ENCODE measurements around the gene FBXO30.

Gene FBXO30

DNA sequence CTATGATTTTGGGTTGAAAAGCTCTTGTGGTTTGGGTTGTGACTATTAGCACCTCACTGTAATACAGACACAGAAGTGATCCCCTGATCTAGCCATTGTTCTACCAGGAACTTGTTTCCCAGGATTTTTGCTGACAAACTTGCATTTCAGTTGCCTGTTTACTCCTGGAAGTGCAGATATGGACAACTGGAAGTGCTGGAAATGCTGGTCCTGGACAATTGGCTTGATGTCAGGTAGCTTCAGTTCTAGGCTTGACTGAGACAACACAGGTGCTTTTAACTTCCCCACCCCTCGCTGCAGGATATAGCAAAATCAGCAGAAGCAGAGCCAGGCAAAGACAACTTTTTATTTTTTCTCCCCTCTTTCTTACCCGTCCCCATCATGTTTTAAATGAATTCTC, 27.1 kb upstream of the FBXO30 start:
- no peaks in the 10 kb centered on the region for H3K36me3 ChIP-seq (ENCODE audit: control insufficient read depth, insufficient read depth, low read length)
- H3K4me3 ChIP-seq (ENCODE audit: low read depth, low read length): no peak overlapping the region
- no peaks in the 10 kb centered on the region for H3K4me1 ChIP-seq (ENCODE audit: control insufficient read depth, insufficient read depth, low read length)

DNA sequence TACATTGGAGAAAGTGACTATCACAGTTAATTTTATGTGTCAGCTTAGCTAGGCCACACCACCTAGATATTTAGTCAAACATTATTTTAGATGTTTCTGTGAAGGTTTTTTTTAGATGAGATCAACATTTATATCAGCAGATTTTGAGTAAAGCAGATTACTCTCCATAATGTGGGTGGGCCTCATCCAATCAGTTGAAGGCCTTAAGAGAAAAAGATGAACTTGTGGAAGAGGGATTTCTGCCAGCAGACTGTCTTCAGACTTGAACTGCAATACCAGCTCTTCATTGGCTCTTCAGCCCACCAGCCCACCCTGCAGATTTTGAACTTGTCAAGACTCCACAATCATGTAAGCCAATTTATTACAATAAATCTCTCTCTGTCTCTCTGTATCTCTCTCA, 25.1 kb upstream of the FBXO30 start:
- no peaks in the 10 kb centered on the region for H3K9me3 ChIP-seq (ENCODE audit: control insufficient read depth, insufficient read depth, low read depth, low read length)

More for the DNA sequence above, 27.1 kb upstream of the FBXO30 start:
- Histone ChIP-seq H3K9me3 (ENCODE audit: control insufficient read depth, insufficient read depth, low read depth, low read length) (no peaks in the 10 kb centered on the region), H3K27me3 (ENCODE audit: control insufficient read depth, insufficient read depth, low read length) (no peaks in the 10 kb centered on the region), H3K27ac (ENCODE audit: low read depth, low read length) (no peak overlapping the region), H3K9ac (ENCODE audit: low read length) (no peak overlapping the region)

DNA sequence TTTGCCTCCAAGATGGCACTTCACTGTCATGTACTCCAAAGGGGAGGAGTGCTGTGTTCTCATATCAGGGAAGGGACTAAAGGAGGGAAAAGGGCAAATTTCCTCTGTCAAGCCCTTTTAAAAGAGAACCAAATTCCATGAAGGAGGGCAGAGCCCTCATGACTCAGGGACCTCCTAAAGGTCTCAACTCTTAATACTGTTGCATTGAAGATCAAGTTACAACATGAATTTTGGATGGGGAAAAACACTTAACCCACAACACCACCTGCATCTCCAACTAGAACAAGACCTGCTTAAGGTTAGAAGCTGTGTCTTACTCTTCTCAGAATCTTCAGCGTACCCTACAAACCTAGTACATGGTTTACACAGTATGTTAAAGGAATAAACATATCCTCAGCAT, 23.7 kb upstream of the FBXO30 start:
- Histone ChIP-seq H3K9me3 (ENCODE audit: control insufficient read depth, insufficient read depth, low read depth, low read length) (no peaks in the 10 kb centered on the region), H3K9ac (ENCODE audit: low read length) (no peak overlapping the region), H3K27ac (ENCODE audit: low read depth, low read length) (no peak overlapping the region), H3K4me3 (ENCODE audit: low read depth, low read length) (no peak overlapping the region), H3K27me3 (ENCODE audit: control insufficient read depth, insufficient read depth, low read length) (no peaks in the 10 kb centered on the region), H3K36me3 (ENCODE audit: control insufficient read depth, insufficient read depth, low read length) (no peaks in the 10 kb centered on the region), H3K4me1 (ENCODE audit: control insufficient read depth, insufficient read depth, low read length) (peaks cover 7% of the 10 kb centered on the region; the same call in 1 of the 2 replicates)

More for the DNA sequence above, 25.1 kb upstream of the FBXO30 start:
- no peak overlapping the region for H3K4me3 ChIP-seq (ENCODE audit: low read depth, low read length)
- H3K27ac ChIP-seq (ENCODE audit: low read depth, low read length): no peak overlapping the region
- H3K36me3 ChIP-seq (ENCODE audit: control insufficient read depth, insufficient read depth, low read length): no peaks in the 10 kb centered on the region
- H3K9ac ChIP-seq (ENCODE audit: low read length): no peak overlapping the region
- peaks cover 7% of the 10 kb centered on the region; the same call in 1 of the 2 replicates for H3K4me1 ChIP-seq (ENCODE audit: control insufficient read depth, insufficient read depth, low read length)
- no peaks in the 10 kb centered on the region for H3K27me3 ChIP-seq (ENCODE audit: control insufficient read depth, insufficient read depth, low read length)

DNA sequence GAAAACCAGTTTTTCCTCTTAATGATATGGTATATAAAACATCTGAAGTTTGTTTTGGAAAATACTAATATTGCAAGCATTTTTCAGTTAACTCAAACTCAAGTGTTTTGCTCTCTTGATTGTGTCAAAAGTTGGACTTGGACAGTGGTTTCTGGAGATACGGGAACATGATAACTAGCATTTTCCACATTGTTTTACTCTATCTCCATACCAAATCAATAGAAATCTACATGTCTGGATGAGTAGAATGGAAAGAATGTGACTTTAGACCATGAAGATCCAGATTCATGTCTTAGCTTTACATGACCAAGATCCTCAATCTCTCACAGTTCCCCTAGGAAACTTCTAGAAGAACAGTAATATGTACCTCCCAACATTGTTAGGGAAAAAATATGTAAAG, 22.2 kb upstream of the FBXO30 start:
- Histone ChIP-seq H3K36me3 (ENCODE audit: control insufficient read depth, insufficient read depth, low read length) (no peaks in the 10 kb centered on the region), H3K4me1 (ENCODE audit: control insufficient read depth, insufficient read depth, low read length) (peaks cover 7% of the 10 kb centered on the region; the same call in 1 of the 2 replicates), H3K4me3 (ENCODE audit: low read depth, low read length) (no peak overlapping the region), H3K9me3 (ENCODE audit: control insufficient read depth, insufficient read depth, low read depth, low read length) (no peaks in the 10 kb centered on the region), H3K27me3 (ENCODE audit: control insufficient read depth, insufficient read depth, low read length) (no peaks in the 10 kb centered on the region), H3K27ac (ENCODE audit: low read depth, low read length) (no peak overlapping the region), H3K9ac (ENCODE audit: low read length) (no peak overlapping the region)

DNA sequence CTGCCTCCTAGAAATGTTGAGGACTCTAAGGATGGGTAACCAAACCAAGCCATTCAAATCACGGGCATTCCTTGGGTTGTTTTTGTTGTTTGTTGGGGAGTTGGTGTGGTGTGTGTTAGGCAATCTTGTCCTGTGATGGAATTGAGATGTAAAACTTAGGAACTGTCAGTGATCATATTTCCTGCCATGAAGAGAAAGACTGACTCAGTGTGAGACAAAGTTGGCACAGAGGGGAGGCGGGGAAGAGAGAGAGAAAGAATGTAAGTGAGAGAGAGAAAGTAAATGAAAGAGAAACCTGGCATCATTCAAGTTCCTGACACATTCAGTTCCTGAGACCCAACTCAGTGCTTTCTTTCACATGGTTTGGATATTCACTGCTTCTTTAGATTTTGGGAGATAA, 21.6 kb upstream of the FBXO30 start:
- Histone ChIP-seq H3K9me3 (ENCODE audit: control insufficient read depth, insufficient read depth, low read depth, low read length) (no peaks in the 10 kb centered on the region), H3K36me3 (ENCODE audit: control insufficient read depth, insufficient read depth, low read length) (no peaks in the 10 kb centered on the region), H3K27me3 (ENCODE audit: control insufficient read depth, insufficient read depth, low read length) (no peaks in the 10 kb centered on the region), H3K4me1 (ENCODE audit: control insufficient read depth, insufficient read depth, low read length) (peaks cover 7% of the 10 kb centered on the region; the same call in 1 of the 2 replicates), H3K9ac (ENCODE audit: low read length) (no peak overlapping the region), H3K27ac (ENCODE audit: low read depth, low read length) (no peak overlapping the region), H3K4me3 (ENCODE audit: low read depth, low read length) (no peak overlapping the region)

DNA sequence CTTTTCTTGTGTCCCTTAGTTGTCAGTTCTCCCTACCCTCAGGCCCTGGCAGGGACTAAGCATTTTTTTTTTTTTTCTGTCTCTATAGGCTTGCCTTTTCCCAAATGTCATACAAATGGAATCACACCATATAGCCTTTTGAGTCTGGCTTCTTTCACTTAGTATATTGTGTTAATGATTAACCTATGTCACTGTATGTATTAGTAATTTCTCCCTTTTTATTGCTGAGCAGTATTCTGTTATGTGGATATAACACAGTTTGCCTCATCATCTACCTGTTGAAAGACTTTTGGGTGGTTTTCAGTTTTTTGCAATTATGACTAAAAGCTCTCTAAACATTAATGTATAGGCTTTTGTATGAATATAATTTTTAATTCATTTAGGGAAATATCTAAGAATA, 16.0 kb upstream of the FBXO30 start:
- no peaks in the 10 kb centered on the region for H3K36me3 ChIP-seq (ENCODE audit: control insufficient read depth, insufficient read depth, low read length)
- no peaks in the 10 kb centered on the region for H3K9me3 ChIP-seq (ENCODE audit: control insufficient read depth, insufficient read depth, low read depth, low read length)
- H3K4me1 ChIP-seq (ENCODE audit: control insufficient read depth, insufficient read depth, low read length): peaks cover 3% of the 10 kb centered on the region; the same call in 1 of the 2 replicates
- H3K9ac ChIP-seq (ENCODE audit: low read length): no peak overlapping the region
- no peak overlapping the region for H3K27ac ChIP-seq (ENCODE audit: low read depth, low read length)
- no peaks in the 10 kb centered on the region for H3K27me3 ChIP-seq (ENCODE audit: control insufficient read depth, insufficient read depth, low read length)
- no peak overlapping the region for H3K4me3 ChIP-seq (ENCODE audit: low read depth, low read length)

DNA sequence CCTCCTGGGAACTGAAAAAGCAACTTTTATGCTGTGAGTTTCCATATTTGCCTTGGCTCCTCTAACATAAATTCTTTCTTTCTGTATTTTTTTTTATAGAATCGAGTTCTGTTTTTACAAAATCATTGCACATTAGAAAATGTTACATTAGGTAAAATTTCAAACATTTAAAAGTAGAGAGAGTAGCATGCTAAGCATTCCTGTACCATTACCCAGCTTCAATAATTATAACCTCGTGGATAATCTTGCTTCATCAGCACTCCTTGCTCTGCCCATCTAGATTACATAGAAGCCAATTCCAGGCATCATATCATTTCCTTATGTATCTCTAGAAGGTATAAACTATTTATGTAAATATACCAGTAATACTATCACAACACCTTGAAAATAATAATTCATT, 15.4 kb upstream of the FBXO30 start:
- Histone ChIP-seq H3K4me3 (ENCODE audit: low read depth, low read length) (no peak overlapping the region), H3K9ac (ENCODE audit: low read length) (no peak overlapping the region), H3K27me3 (ENCODE audit: control insufficient read depth, insufficient read depth, low read length) (no peaks in the 10 kb centered on the region), H3K9me3 (ENCODE audit: control insufficient read depth, insufficient read depth, low read depth, low read length) (no peaks in the 10 kb centered on the region), H3K36me3 (ENCODE audit: control insufficient read depth, insufficient read depth, low read length) (no peaks in the 10 kb centered on the region), H3K4me1 (ENCODE audit: control insufficient read depth, insufficient read depth, low read length) (peaks cover 3% of the 10 kb centered on the region; the same call in 1 of the 2 replicates), H3K27ac (ENCODE audit: low read depth, low read length) (no peak overlapping the region)

DNA sequence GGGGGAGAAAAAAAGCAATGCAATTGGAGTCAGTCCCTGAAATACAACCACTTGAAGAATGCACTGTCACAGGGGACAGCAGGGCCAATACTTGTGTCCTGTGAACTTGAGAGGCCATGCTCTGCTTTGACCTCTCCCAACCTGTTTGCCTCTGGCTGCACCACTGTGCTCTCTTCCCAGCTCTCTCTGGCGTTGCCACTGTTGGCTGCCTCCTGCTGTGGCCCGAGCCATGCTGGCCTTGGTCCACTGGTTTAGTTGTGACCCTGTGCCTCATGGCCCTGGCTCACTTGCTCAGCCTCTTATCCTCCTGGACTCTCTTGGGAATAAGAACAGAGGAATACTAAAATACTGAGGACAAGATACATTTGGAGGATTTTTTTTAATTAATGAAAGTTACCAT, 14.5 kb upstream of the FBXO30 start:
- Histone ChIP-seq H3K4me1 (ENCODE audit: control insufficient read depth, insufficient read depth, low read length) (peaks cover 3% of the 10 kb centered on the region; the same call in 1 of the 2 replicates), H3K36me3 (ENCODE audit: control insufficient read depth, insufficient read depth, low read length) (no peaks in the 10 kb centered on the region), H3K9me3 (ENCODE audit: control insufficient read depth, insufficient read depth, low read depth, low read length) (no peaks in the 10 kb centered on the region), H3K27me3 (ENCODE audit: control insufficient read depth, insufficient read depth, low read length) (no peaks in the 10 kb centered on the region), H3K27ac (ENCODE audit: low read depth, low read length) (no peak overlapping the region), H3K9ac (ENCODE audit: low read length) (no peak overlapping the region), H3K4me3 (ENCODE audit: low read depth, low read length) (no peak overlapping the region)

DNA sequence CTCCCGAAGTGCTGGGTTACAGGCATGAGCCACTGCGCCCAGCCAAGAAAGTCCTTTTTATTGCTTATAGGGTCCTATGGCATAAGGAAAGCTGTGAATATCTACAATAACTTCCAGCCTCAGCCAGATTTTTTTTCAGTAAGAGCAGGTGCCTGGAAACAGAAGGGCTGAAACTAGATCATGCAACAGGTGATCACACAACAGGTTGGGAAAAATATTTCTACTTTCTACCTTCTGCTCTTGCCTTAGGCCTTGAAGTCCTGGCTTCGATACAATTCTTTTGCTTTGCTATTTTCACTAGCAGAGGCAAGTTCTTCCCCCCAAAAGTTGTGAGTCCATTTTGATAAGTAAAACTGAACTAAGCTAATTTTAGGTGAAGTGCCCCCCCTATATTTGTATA, 9.7 kb upstream of the FBXO30 start:
- Histone ChIP-seq H3K36me3 (ENCODE audit: control insufficient read depth, insufficient read depth, low read length) (no peaks in the 10 kb centered on the region), H3K27me3 (ENCODE audit: control insufficient read depth, insufficient read depth, low read length) (no peaks in the 10 kb centered on the region), H3K27ac (ENCODE audit: low read depth, low read length) (no peak overlapping the region), H3K4me3 (ENCODE audit: low read depth, low read length) (no peak overlapping the region), H3K9me3 (ENCODE audit: control insufficient read depth, insufficient read depth, low read depth, low read length) (no peaks in the 10 kb centered on the region), H3K9ac (ENCODE audit: low read length) (no peak overlapping the region), H3K4me1 (ENCODE audit: control insufficient read depth, insufficient read depth, low read length) (peaks cover 3% of the 10 kb centered on the region; the same call in 1 of the 2 replicates)

DNA sequence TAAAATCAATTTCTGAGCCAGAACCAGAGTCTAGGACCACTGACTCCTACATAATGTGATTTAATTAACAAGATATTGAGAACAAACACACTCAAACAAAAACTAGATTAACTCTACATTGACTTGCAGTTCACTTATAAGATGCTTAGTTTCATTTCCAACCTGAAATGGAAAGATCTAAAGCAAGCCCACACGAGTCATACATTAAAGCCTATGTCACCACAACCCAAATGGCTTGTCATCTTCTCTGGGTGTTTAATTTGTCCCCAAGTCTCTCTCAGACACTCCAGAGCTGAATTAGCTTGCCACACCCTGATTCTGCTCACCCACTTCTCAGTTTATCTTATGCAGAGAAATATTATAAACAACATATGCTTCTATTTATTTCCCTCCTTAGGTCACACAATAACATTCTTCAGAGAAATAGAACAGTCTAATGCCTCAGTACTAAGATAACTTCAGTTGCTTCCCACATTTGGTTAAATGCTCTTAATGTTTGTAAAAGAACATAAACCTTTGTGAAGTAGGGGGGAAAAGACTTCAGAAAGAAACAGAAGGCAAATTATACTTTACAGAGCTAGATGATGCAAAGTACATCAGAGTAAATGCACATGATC, 8.8 kb upstream of the FBXO30 start:
- H3K4me1 ChIP-seq (ENCODE audit: control insufficient read depth, insufficient read depth, low read length): no peaks in the 10 kb centered on the region
- no peaks in the 10 kb centered on the region for H3K36me3 ChIP-seq (ENCODE audit: control insufficient read depth, insufficient read depth, low read length)
- no peaks in the 10 kb centered on the region for H3K9me3 ChIP-seq (ENCODE audit: control insufficient read depth, insufficient read depth, low read depth, low read length)
- H3K27ac ChIP-seq (ENCODE audit: low read depth, low read length): no peak overlapping the region
- H3K4me3 ChIP-seq (ENCODE audit: low read depth, low read length): no peak overlapping the region
- H3K9ac ChIP-seq (ENCODE audit: low read length): no peak overlapping the region
- no peaks in the 10 kb centered on the region for H3K27me3 ChIP-seq (ENCODE audit: control insufficient read depth, insufficient read depth, low read length)

DNA sequence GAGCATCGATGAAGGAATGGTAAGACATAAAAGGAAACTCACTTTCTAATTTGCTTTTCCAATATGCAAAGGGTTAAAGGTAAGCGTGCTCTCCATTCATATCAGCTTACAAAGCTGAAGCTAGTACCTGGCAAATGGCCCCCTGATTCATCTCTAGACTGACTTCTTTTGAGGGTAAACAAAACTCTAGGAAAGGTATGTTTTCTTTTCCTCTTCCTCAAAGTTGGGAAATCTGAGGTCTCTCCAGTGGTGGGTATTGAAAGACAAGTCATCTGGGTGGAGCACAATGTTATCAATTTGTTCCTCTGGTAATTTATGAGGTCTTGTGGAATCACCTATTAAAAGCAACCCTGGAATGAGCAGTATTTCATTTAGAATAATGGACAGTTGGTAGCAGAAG, 7.9 kb upstream of the FBXO30 start:
- Histone ChIP-seq H3K9ac (ENCODE audit: low read length) (no peak overlapping the region), H3K4me1 (ENCODE audit: control insufficient read depth, insufficient read depth, low read length) (no peaks in the 10 kb centered on the region), H3K27me3 (ENCODE audit: control insufficient read depth, insufficient read depth, low read length) (no peaks in the 10 kb centered on the region), H3K4me3 (ENCODE audit: low read depth, low read length) (no peak overlapping the region), H3K36me3 (ENCODE audit: control insufficient read depth, insufficient read depth, low read length) (no peaks in the 10 kb centered on the region), H3K27ac (ENCODE audit: low read depth, low read length) (no peak overlapping the region), H3K9me3 (ENCODE audit: control insufficient read depth, insufficient read depth, low read depth, low read length) (no peaks in the 10 kb centered on the region)

All from HUES6 (cell line).